ENCODE measurements around the gene TBATA.

Gene TBATA

DNA sequence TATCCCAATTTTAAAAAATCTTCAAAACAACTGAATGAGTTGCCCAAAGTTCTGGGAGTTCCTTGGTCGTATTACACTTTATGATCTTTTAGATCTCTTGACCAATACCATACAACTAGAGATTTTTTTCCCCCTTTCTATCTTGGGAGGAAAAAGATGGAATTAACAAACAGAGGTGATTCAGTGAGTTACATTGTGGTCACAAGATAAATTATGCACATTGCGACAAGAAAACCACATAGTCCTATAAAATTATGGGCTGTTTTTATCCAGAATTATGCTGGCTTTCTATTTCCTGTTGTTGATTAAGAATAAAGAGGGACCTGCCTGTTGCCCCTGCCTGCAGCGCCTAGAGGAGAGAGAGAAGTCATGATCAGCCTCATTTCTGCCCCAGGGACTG lies 22.4 kb upstream of the TBATA start:
- no peak for DNase-seq (ENCODE audit: low read depth in 2 of 2)

DNA sequence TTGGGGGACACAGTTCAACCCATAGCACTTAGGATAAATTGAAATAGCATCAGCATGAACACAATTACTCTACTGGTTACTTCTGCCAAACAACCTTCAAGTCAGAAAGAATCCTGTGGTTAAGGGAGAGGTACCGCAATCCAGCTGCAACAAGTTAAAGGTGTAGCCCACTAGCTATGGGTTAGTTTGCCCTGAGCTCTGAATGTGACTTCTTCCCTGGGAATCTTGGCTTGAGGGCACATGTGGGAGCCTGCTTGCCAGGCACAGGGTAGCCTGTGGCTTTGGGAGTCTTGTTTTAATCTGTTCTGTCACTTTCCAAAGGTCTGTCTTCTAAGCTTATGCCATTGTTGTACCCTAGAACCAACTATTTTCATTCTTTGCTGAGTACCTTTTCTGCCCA lies 21.7 kb upstream of the TBATA start:
- no peak for DNase-seq (ENCODE audit: low read depth in 2 of 2)

DNA sequence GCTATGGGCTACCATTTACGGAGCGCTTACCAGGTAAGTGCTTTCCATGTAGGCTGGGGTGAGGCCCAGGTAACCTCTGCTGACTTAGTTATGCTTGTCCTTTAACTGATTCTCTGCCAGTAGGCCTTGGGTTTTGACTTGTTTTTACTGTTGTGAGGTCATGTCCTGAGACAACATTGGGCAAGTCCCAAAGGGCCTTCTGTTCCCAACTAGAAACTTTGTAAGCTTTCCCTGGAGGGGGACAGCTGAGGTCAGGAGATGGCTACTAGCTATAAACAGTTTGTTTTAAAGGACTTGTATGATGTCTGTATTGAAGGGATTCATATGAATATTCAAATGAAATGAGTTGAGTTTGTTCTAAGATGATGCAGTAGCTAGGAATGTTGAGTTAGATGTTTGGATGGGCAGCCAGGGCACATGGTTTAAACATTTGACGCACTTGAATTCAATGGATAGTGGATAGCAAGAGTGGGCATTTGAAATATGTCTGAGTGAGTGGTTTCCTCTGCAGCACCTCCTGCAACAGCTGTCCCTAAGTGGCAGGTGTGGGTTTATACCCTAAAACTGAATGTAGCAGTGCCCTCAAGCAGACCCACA lies 20.5 kb upstream of the TBATA start:
- no peak for DNase-seq (ENCODE audit: low read depth in 2 of 2)

DNA sequence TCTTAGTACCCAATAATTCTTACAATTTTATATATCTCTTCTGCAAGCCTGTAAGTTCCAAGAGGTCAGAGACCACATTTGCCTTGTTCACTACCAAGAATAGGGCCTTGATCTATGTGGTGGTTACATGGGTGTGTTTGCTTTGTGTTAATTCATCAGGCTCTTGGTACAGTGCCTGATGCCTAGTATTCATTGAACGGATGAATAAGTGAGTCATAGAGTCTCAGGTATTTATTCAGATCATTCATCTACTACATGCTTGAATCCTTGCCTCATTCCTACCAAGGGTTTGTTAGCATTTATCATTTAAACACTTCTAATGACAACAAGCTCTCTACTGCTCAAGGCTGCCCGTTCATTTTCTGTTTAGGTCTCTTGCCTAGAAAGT lies 19.2 kb upstream of the TBATA start:
- DNase-seq (ENCODE audit: low read depth in 2 of 2), result no peak

DNA sequence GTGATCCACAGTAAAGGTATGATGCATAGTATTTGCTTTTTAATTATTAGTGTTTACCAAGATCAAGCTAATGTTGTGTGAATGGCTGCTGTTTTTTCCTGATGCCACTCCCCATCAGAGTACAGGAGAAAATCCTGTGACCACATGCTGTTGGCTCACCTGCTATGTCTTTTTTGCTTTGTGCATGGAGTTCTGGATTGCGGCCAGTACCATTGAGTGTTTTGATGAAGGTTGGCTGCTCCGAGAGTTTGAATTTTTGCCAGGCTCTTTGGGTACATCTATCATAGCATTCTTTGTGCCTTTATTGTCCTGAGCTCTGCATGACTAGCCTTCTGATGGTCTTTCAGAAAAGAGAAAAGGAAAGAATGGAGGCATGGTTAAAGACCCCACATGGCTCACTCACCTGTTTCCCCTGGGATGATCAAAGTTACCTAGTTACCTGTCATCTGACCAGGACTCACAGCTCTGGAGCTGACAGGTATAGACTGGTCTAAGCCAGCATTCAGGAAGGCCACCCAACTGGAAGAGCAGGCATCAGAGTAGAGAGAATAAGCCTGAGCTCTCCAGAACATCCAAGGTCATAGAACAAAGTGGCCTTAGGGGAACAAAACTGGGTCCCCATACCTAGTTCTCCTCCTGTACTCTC lies 18.7 kb upstream of the TBATA start:
- no peak for DNase-seq (ENCODE audit: low read depth in 2 of 2)

DNA sequence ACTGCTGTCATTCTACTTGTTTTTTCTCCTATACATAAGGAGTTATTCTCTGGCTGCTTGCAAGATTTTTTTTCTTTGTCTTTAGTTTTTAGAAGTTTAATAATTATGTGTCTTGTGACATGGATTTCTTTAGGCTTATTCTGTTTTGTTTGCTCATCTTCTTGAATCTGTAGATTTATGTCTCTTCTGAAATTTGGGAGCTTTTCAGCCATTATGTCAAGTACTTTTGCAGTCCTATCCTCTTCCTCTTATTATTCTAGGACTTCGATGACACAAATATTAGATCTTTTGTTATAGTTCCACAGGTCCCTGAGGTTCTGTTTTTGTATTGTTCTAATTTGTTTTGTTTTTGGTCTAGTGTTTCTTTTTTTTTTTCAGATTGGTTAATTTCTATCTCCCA lies 16.7 kb upstream of the TBATA start:
- DNase-seq (ENCODE audit: low read depth in 2 of 2), result no peak

DNA sequence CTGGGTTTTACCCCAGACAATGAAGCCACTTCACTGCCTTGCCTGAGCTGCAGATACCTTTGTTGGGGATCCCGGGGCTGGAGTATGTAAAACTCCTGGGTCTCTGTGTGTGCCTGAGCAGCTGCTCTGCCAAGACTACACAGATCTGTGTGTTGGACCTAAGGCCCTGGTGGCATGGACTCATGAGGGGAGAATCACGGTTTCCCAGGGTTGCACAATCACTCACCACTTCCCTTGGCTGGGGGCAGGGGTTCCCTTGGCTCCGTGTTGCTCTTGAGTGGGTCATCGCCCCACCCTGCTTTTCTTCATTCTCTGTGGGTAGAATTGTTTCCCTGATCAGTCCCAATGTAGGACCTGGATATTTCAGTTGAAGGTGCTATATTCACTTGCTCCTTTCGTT lies 13.9 kb upstream of the TBATA start:
- no peak for DNase-seq (ENCODE audit: low read depth in 2 of 2)

DNA sequence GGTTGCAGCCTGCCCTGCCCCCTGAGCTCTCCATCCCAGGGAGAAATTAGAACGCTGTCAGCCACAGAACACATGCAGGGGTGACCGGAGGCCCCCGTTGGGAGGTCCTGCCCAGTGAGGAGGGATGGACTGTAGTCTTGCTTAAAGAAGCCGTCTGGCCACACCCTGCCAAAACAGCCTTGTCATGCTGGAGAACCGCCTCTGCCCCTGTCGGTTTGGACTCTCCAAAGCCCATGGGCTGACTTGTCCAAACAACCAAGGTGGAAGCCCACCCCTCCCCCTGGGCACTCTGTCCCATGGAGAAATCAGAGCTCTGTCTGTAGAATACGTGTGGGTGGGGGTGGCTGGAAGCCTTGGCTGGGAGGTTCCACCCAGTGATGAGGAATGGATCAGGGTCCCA lies 12.7 kb upstream of the TBATA start:
- DNase-seq (ENCODE audit: low read depth in 2 of 2), result no peak

DNA sequence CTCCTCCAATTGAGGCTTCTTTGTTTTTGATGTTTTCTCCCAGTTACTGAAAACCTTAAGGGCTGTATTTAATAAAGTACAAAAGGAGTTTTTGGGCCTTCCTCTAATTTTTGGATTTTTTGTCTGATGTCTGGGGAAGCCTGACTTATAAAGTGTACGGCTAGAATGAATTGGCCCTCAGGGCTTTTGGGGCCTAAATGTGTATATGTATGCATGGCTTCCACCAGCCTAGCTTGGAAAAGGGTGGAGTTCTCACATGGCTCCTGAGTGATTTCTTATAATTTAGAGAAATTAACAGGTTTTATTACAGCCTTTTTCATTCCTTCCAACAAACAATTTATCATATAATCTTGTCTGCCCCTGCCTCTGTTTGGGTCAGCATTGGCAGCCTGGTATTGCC lies 10.4 kb upstream of the TBATA start:
- DNase-seq (ENCODE audit: low read depth in 2 of 2), result no peak

DNA sequence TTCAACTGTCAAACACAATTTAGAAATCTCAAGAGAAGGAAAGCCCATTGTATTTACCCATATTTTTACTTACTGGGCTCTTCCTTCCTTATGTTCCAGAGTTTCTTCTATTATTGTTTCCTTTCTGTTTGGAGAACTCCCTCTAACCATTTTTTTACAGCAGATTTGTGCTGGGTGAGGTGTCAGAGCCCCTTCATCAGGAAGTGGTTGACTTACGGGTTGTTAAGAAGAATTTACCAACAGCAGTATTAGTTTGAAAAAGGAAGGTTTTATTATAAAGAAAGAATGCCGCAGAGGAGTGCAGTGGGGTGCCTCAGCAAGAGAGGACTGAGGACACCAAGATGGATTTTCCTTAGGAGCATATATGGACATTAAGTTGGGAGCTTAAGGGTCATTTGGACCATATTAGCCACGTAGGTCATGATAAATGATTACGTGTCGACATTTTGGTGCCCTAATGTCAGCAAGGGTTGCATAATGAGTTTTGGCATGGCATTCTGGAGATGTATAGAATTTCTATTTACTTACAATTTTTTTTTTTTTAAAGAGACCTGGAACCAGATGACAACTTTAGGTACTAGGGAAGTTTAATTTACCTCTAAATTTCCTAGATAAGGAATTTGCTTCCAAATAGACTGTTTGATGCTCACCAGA lies 6.3 kb upstream of the TBATA start:
- no peak for DNase-seq (ENCODE audit: low read depth in 2 of 2)

DNA sequence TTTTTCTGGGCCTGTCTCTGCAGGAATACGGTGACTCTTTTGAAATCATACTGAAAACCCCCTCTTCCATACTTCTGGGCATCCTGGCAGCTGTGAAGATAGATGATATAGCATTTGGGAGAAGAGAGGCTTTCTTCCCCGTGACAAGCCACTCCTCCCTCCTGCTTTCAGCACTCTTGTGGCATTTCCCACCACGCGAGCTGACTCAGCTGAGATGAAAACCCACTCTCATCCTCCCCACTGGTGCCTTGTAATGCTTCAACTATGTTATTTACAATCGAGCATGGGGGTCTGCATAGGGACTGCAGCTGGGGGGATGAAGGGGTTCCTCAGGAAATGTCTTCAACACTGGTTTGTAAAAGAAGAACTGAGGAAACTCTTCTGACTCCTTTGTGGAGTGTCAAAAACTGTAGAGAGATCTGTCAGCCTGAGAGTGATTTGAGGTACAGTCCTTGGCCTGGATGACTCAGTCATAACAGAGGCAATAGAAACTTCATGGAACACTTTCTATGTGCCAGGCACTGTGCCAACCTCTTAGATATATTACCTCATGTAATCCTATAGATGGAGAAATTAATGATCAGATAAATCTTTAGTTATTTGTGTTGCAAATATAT lies 1.7 kb upstream of the TBATA start:
- DNase-seq (ENCODE audit: low read depth in 2 of 2), result no peak

DNA sequence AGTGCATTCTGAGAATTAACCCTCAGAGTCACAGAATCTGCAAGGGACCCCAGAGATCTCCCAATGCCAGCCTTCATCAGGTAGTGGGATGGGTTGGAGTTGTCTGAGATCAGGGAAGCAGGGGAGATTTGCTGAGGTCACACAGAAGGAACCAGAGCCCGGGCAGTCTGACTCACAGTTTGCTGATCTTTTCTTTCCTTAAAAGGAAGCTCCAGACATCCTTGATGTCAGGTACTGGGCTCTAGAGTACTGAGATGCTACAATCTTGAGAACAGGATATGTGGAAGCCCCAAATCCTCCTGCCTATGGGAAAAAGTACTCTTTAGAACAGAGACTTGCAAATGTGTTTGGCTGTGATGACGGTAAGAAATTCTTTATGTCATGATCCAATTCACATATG lies 706 bp downstream of the TBATA start:
- no peak for DNase-seq (ENCODE audit: low read depth in 2 of 2)

DNA sequence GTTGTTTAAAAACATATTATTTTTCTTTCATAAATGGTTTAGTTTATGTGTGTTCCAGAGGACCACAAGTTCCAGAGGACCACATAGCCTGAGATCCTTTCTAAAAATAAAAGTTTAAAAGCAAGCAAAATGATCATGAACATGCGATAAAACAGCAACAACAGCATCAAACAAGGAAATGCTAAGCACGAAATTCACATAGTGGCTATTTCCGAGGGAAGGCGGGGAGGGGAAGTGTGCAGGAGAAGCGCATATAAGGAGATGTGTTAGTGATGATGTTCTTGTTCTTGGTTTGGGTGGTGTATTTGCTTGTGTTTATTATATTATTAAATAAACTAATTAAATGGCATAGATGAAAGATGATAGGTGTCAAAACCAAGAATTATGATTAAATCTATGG lies 1.2 kb downstream of the TBATA start:
- DNase-seq (ENCODE audit: low read depth in 2 of 2), result no peak

DNA sequence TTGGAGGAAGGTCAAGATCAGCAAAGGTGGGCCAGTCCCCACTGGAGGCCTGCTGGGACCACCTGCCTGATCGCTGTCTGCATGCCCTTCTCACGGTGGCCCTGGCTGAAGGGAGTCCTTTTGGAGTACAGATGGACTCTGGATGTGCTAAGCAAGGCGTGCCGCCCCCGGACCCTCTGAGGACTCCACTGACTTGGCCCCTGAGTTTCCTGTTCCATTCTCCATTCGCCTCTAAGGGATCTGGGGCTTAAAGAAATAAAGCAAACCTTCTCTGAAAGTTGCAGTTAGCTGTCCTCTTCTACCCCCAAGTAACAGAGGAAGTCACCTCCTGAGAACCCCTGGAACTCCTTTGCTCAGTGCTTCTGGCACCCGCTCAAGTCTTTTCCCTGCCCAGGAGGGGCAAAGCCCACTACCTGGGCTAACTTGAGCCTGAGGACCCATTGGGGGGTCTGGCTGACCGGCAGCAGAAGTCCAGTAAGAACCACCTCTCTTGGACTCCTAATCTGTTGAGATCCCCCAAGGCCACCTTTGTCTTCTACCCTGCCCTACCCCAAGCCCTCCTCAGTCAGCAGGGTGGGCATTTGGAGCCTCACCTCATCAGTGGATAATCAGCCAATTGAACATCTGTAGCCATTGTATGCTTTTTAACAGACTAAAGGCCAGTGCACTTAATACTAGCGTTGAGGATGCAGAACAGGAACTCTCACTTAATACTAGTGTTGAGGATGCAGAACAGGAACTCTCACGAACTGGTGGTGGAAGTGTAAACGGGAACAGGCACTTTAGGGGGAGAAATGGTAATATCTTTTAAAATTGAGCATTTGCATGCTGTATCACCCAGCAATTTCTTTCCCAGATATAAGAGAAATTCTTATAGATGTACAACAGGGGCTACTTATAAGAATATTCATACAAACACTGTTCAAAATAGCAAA lies 2.2 kb downstream of the TBATA start:
- DNase-seq (ENCODE audit: low read depth in 2 of 2), result no peak

DNA sequence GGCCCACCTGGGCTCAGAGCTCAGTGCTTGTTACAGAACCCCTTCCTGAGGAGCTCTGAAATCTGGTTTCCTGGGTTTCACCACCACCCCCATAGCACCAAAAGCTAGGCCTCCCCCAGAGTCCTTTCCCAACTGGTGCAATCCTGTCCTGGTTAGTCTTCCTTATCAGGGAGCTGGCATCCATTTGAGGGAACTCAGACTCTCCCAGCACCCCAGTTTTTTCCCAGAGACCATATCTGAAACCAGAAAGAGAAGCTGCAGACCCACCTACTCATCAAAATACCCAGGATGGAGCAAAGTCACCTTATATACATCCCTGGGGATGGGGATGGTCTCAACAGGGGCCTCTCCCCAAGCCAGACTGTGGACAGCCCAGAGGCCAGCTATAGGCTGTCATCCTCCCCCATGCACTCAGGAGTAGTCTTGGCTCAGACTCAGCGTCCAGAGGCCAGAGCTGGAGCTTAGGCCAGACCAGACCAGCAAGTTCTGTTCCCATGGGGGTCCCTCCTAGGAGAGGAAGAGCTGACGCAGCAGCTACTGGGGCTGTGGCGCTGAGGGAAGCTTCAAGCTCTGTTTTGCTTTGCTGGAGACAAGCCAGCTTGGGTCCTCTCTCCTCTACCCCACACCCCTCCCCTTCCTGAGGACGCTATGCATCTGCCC lies 3.0 kb downstream of the TBATA start:
- no peak for DNase-seq (ENCODE audit: low read depth in 2 of 2)

DNA sequence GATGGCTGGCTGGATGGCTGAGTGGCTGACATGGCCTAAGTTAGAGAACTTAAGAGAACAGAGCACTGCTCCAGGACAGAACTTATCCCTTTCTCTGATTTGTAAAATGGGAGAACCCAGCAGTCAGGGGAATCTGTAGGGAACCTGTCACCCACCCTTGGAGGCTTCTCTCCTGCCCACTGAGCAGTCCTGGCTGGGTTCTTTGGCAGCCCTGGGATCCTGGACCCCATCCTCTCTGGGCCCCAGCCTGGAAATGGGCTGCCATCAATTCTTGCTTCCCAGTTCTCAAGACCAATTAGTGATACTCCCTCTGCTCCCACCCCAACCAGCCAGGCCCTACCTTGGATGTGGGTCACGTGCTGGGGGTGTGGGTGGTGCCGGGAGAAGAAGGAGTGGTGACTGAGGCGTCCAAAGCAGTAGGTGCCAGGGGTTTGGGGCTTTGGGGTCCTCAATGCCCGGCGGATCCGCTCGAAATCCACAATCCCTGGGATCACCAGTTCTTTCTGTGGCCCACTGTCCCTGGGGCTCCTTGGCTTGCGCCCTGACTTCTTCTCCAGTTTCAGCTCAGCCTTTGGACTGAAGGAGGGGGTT lies 3.6 kb downstream of the TBATA start:
- DNase-seq (ENCODE audit: low read depth in 2 of 2), result no peak

DNA sequence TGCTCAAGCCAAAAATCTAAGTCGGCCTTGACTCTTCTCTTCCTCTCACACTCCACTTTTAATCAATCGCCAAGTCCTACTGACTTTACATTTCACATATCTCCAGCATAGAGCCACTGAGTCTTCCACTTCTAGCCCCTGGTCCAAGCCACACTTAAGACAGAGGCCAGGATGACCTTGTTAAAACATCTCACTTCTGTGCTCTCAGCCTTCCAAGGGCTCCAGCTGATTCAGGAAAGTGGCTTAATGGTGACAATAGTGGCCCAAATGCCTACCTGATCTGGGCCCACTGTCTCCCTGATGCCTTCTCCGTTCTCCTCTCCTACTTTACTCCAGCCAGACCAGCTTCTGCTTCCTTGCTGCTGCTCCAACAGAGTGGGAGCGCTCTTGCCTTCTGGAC lies 4.4 kb downstream of the TBATA start:
- DNase-seq (ENCODE audit: low read depth in 2 of 2), result no peak

DNA sequence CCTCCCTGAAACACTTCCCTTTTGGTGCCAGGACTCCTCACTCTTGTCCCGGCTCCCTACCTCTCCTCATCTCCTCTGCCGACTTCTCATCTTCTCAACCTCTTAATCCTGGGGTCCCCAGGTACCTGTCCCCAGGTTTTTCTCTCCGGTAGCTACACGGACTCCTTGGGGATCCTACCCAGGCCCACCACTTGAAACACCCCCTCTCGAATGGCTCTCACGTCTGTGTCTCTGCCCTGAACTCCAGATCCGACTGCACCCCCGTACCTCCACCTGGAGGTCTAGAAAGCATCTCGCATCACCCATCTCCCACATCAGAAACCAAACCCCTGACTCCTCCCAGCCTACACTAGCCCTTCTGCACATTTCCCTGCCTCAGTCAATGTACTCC lies 4.8 kb downstream of the TBATA start:
- DNase-seq (ENCODE audit: low read depth in 2 of 2), result no peak

DNA sequence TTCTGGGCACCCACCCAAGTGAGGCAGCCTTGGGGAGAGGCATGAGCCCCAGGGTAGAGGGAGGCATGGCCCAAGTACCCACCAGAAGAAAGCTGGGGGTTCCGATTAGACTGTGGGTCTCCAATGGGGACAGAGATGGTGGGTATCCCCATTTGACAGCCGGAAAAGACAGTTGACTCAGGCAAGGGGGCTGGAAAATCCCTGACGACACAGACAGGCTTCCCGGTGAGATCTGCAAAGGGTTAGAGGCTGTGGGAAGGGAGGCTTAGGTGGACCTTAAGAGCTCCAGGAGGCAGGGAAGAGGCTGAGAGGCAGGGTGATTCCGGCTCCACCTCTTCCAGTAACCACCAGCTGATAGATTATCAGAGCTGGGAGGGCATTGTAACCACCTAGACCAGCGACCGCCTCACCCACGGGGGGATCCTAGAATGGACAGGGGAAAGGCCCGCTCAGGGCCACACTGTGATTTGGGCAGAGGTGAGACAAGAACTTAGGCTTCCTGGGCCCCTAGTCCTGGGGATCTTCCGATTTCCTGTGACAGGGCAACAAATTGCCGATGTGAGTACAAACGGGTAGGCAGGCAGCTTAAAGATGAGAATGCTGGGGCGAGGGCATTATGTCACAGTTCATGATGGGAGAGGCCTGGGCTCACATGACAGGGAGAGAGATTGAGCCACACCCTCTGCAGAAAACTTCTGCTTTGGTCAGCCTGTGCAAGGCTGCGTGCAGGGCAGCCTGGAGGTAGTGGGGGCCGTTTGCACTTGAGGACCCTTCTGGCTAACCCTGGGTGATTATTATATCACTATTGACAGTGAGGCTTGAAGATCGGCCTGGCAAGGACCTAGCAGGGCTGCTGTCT lies 5.4 kb downstream of the TBATA start:
- DNase-seq (ENCODE audit: low read depth in 2 of 2), result no peak

DNA sequence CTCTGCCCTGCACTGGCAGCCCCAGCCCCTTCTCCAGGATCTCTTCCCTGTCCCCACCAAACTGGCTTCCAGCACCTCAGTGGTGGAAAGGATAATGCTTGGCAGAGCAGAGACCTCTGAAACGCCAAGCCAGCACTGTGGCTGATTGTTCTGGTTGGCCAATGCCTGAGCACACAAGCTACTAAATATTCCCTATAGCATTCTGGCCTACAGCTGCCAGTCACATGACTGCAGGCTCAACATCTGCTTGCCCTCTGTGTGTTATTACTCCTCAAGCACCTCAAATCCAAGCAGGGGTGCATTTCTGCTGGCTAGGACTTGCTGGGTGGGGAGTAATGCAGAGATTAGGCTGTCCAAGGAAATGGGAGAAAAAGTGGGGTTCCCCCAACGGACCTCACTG lies 6.1 kb downstream of the TBATA start:
- DNase-seq (ENCODE audit: low read depth in 2 of 2), result no peak
